Glutamatergic neuron (in vitro differentiated cells): ENCODE data around the gene PHF13. TPM values are rescaled to one million over a fixed set of nuclear protein-coding genes. Genes with fewer than 3 reads are reported as not detected.

Experiments
- DNase-seq: peaks from one replicate; pipeline ENCODE4 v3.0.0; 2022
- H3K27ac Mint-ChIP-seq: one replicate; pipeline ENCODE4 v1.8.0; 2020; ENCODE audit warnings: mild to moderate bottlenecking, mixed read lengths, inconsistent platforms; ENCODE audit not compliant: unreplicated experiment
- H3K27me3 Mint-ChIP-seq: one replicate; pipeline ENCODE4 v1.8.0; 2020; ENCODE audit warnings: mild to moderate bottlenecking, moderate library complexity, mixed read lengths, inconsistent platforms; ENCODE audit not compliant: unreplicated experiment
- H3K36me3 Mint-ChIP-seq: one replicate; pipeline ENCODE4 v1.8.0; 2020; ENCODE audit warnings: mild to moderate bottlenecking, mixed read lengths, inconsistent platforms; ENCODE audit not compliant: unreplicated experiment
- H3K4me1 Mint-ChIP-seq: one replicate; pipeline ENCODE4 v1.8.0; 2020; ENCODE audit warnings: mild to moderate bottlenecking, low read depth, mixed read lengths, inconsistent platforms; ENCODE audit not compliant: unreplicated experiment
- H3K4me3 Mint-ChIP-seq: one replicate; pipeline ENCODE4 v1.8.0; 2020; ENCODE audit warnings: mild to moderate bottlenecking, mixed read lengths, inconsistent platforms; ENCODE audit not compliant: unreplicated experiment
- H3K9me3 Mint-ChIP-seq: one replicate; pipeline ENCODE4 v1.8.0; 2020; ENCODE audit warnings: mild to moderate bottlenecking, moderate library complexity, mixed read lengths, inconsistent platforms; ENCODE audit not compliant: unreplicated experiment
- CTCF ChIP-seq: fragments of 200-600 bp; sonication (generic); IDR thresholded peaks from one replicate; pipeline ENCODE4 v1.5.0; 2021; ENCODE audit not compliant: partially characterized antibody, unreplicated experiment
- total RNA-seq: library from RNA; stranded (reverse); fragmentation: NEBNext Ultra II Directional; extraction: Animal tissue kit (Norgen Biotek cat#: 25700); gene quantifications from one replicate; pipeline ENCODE4 v1.2.1, GENCODE V29; 2021; ENCODE audit not compliant: unreplicated experiment

PHF13 gene
- total RNA-seq, 1 donor from 2014 or later: 13.2 TPM

- Mint-ChIP-seq H3K4me3 (no peak overlapping the region), H3K9me3 (peaks cover 9% of the 10 kb centered on the region), H3K27me3 (peaks cover 9% of the 10 kb centered on the region), H3K36me3 (peaks cover 9% of the 10 kb centered on the region), H3K27ac (no peak overlapping the region), H3K4me1 (peaks cover 9% of the 10 kb centered on the region)
- no peak for DNase-seq
- TF ChIP-seq CTCF: no peak
These were observed 39.4 kb upstream of the PHF13 start for GRCh38 chr1:6574025-6574620.

GRCh38 chr1:6574818-6575217 is 38.7 kb upstream of the PHF13 start:
- Mint-ChIP-seq H3K36me3 (peaks cover 5% of the 10 kb centered on the region), H3K9me3 (peaks cover 8% of the 10 kb centered on the region), H3K4me1 (peaks cover 12% of the 10 kb centered on the region), H3K27me3 (peaks cover 7% of the 10 kb centered on the region), H3K4me3 (no peak overlapping the region), H3K27ac (no peak overlapping the region)
- DNase-seq: no peak
- TF ChIP-seq CTCF: no peak

GRCh38 chr1:6577831-6578525 is 35.6 kb upstream of the PHF13 start:
- H3K9me3 Mint-ChIP-seq: peaks cover 3% of the 10 kb centered on the region
- H3K36me3 Mint-ChIP-seq: no peaks in the 10 kb centered on the region
- H3K4me1 Mint-ChIP-seq: peaks cover 10% of the 10 kb centered on the region
- TF ChIP-seq CTCF: no peak
- H3K27me3 Mint-ChIP-seq: no peaks in the 10 kb centered on the region
- no peak for DNase-seq
- H3K4me3 Mint-ChIP-seq: no peak overlapping the region
- no peak overlapping the region for H3K27ac Mint-ChIP-seq

GRCh38 chr1:6578624-6579373 is 34.7 kb upstream of the PHF13 start:
- Mint-ChIP-seq H3K27me3 (no peaks in the 10 kb centered on the region), H3K36me3 (no peaks in the 10 kb centered on the region), H3K4me3 (peak overlapping the region; percentile 92), H3K4me1 (peaks cover 10% of the 10 kb centered on the region), H3K27ac (peak overlapping the region; percentile 84), H3K9me3 (peaks cover 3% of the 10 kb centered on the region)
- no peak for TF ChIP-seq CTCF
- no peak for DNase-seq
